ENCODE results near the gene FUBP3. TPM values are rescaled to one million over a fixed set of nuclear protein-coding genes. Genes with fewer than 3 reads are reported as not detected.

FUBP3 gene
- total RNA-seq, 6 donors from 2014 or later: 28.7 to 139 (median 43.6) TPM

DNA sequence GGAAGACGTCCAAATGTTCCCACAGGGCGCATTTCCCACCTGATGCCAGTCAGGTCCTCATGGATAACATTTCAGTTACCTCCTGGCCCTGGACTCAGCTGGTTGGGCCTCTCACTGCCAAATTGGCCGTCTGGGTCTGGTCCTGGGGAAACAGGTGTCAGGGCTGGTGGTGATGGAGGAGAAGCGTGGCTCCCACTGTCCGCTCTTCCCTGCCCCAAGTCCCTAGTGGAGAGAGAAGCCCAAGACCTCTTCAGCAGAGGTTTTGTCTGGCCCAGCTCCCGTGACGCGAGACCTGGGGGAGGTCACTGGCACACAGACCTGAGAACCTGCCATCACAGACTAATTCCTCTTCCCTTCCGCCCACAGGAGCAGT is 57.3 kb downstream of the FUBP3 start:
- Histone ChIP-seq H3K36me3 (peaks cover 19 to 71% (median 61%) of the 10 kb centered on the region in 4 donors), H3K27ac (no peak overlapping the region), H3K27me3 (no peaks in the 10 kb centered on the region), H3K4me3 (no peak overlapping the region), H3K4me1 (no peaks in the 10 kb centered on the region), H3K9me3 (no peaks in the 10 kb centered on the region)
- WGBS, 2 donors: 84 to 90% methylated on average over 8 to 9 of the region's 9 CpGs
- DNase-seq (no peak), ATAC-seq (ENCODE audit: low FRiP score in 2 of 2) (no peak)
- TF ChIP-seq, protein P1, sequence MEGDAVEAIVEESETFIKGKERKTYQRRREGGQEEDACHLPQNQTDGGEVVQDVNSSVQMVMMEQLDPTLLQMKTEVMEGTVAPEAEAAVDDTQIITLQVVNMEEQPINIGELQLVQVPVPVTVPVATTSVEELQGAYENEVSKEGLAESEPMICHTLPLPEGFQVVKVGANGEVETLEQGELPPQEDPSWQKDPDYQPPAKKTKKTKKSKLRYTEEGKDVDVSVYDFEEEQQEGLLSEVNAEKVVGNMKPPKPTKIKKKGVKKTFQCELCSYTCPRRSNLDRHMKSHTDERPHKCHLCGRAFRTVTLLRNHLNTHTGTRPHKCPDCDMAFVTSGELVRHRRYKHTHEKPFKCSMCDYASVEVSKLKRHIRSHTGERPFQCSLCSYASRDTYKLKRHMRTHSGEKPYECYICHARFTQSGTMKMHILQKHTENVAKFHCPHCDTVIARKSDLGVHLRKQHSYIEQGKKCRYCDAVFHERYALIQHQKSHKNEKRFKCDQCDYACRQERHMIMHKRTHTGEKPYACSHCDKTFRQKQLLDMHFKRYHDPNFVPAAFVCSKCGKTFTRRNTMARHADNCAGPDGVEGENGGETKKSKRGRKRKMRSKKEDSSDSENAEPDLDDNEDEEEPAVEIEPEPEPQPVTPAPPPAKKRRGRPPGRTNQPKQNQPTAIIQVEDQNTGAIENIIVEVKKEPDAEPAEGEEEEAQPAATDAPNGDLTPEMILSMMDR (IDR thresholded peaks at IDR 0.05): no peak

DNA sequence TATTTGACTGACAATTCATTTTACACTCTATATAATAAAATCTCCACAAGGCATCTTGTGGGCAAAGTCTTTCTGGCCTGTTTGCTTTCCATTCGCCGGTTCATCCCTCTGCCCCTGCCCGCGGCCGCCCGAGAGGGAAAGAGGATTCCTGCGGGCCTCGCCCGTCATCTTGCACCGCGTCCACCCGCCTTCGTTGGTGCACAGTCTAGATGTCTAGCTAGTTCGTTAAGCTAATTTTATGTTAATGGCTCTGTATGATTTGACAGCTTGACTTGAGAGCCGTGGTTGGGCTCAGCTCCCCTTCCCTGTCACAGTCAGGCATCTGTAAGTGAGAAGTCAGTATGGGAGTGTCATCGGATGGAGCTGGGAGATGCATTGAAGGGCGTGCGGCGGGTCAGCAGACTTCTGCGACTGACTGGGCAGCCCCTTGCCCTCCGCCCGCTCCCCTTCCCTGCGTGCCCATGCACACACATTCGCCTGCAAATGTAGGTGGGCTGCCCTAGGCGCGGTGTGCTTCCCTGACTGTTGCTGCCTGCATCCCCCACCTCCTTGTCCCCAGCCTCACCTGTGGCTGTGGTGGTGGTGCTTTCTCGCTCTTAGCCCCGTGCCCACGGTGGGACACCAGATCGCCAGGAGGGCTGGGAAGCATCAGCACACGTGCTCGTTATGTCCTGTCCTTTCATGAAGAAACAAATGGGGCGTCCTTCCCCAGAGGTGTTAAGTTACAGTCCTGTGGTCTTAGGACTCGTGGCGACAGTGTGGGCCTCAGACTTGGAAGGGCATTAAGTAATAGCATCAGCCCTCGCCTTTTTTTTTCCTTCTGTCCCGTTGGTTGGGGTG is 59.1 kb downstream of the FUBP3 start:
- no peaks in the 10 kb centered on the region for H3K27me3 ChIP-seq
- H3K27ac ChIP-seq: no peak overlapping the region
- H3K4me1 ChIP-seq: no peaks in the 10 kb centered on the region
- peaks cover 11 to 53% (median 43%) of the 10 kb centered on the region in 4 donors for H3K36me3 ChIP-seq
- DNase-seq (no peak), ATAC-seq (ENCODE audit: low FRiP score in 2 of 2) (no peak)
- no peak overlapping the region for H3K4me3 ChIP-seq
- no peaks in the 10 kb centered on the region for H3K9me3 ChIP-seq
- 87 to 91% methylated on average over 35 to 37 of the region's 37 CpGs for WGBS, 2 donors
- TF ChIP-seq POLR2A (IDR thresholded peaks at IDR 0.05) (no peak), POLR2AphosphoS5 (IDR thresholded peaks at IDR 0.05) (no peak), EP300 (IDR thresholded peaks at IDR 0.05) (no peak)
- TF ChIP-seq, protein P1 (IDR thresholded peaks at IDR 0.05): no peak

DNA sequence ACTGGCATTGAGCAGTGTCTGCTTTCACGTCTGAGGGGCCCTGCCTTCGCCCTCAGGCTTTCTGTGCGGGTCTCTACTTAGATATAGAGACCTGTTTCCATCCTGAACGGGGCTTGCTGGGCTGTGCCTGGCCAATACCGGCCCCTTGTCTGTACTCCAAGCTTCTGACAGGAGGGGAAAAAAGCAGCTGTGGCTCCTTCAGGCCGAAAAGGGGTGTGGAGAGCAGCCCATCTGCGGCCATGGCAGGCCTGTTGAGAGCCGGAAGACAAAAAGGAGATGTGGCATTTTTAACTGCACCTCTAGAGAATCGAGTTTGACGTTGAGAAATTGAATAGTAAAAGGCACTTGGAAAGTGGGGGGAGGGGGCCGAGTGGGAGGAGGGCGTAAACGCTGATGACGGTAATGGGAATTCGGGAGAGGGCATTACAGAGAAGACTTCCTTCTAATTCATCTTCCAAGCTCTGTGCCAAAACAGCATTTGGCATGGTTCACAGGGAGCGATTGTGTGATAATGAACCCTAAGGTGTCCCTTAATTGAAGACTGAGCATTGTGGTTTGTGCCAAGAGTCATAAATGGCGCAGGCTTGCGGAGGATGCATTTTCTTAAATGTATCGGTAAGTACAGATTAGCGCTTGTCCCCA is 59.9 kb downstream of the FUBP3 start:
- ATAC-seq (ENCODE audit: low FRiP score in 2 of 2): no peak
- H3K9me3 ChIP-seq: no peaks in the 10 kb centered on the region
- no peak for TF ChIP-seq EP300 (IDR thresholded peaks at IDR 0.05)
- TF ChIP-seq, protein P1 (IDR thresholded peaks at IDR 0.05): no peak
- no peak for TF ChIP-seq POLR2A (IDR thresholded peaks at IDR 0.05)
- TF ChIP-seq POLR2AphosphoS5 (IDR thresholded peaks at IDR 0.05): no peak
- no peak overlapping the region for H3K4me3 ChIP-seq
- no peak overlapping the region for H3K27ac ChIP-seq
- 71 to 73% methylated on average over 20 of the region's 20 CpGs for WGBS, 2 donors
- no peak for DNase-seq
- peaks cover 11 to 45% (median 36%) of the 10 kb centered on the region in 4 donors for H3K36me3 ChIP-seq
- H3K4me1 ChIP-seq: no peaks in the 10 kb centered on the region
- H3K27me3 ChIP-seq: no peaks in the 10 kb centered on the region

DNA sequence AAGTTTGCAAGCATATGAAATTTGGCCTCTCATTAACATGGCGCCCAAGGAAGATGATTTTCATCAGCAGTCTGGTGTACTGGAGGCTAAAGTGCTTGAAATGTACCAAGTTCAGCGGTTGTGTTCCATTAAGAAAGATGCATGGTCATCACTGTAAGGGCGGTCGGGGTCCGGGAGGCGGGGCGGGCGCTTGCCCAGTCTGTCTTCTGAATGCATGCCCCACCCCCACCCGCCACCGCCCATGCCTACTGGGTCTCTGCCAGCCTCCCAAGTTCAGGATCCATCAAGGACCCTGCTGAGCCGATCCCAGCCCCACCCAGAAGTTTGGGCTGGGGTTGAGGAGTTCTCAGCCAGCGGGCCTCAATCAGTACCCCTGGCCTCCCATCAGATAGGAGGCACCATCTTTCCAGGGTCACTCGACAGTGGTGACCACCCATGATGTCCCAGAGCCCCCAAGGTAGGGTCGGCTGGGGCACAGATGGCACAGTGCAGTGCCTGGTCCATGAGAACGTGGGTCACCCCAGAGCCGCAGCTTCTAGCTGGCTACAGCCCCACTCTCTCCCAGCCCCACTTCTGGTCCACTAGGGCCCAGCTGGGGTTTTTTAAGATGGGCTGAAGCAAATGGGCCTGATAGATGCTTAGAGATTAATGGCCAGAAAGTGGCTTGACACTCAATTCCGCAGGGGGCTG is 60.6 kb downstream of the FUBP3 start:
- Histone ChIP-seq H3K27ac (no peak overlapping the region), H3K27me3 (no peaks in the 10 kb centered on the region), H3K9me3 (no peaks in the 10 kb centered on the region), H3K36me3 (peaks cover 11 to 38% (median 28%) of the 10 kb centered on the region in 4 donors), H3K4me3 (no peak overlapping the region), H3K4me1 (no peaks in the 10 kb centered on the region)
- 90 to 98% methylated on average over 12 to 17 of the region's 17 CpGs for WGBS, 2 donors
- no peak for ATAC-seq (ENCODE audit: low FRiP score in 2 of 2)
- TF ChIP-seq POLR2A (IDR thresholded peaks at IDR 0.05): no peak
- TF ChIP-seq, protein P1 (IDR thresholded peaks at IDR 0.05): no peak
- no peak for TF ChIP-seq POLR2AphosphoS5 (IDR thresholded peaks at IDR 0.05)
- no peak for TF ChIP-seq EP300 (IDR thresholded peaks at IDR 0.05)
- no peak for DNase-seq

All from upper lobe of left lung (tissue), 6 donors.